Activated T-helper 9 cell treated with anti-CD3 and anti-CD28 coated beads, Interleukin-2, amount 50 U/mL, for 16 hours (primary cell): Measurements from ENCODE around the gene MAN1A2.

Experiments used
- DNase-seq: peaks from one replicate; pipeline ENCODE4 v3.0.0-alpha.2; 2020; ENCODE audit warnings: low read depth

Gene MAN1A2

DNA sequence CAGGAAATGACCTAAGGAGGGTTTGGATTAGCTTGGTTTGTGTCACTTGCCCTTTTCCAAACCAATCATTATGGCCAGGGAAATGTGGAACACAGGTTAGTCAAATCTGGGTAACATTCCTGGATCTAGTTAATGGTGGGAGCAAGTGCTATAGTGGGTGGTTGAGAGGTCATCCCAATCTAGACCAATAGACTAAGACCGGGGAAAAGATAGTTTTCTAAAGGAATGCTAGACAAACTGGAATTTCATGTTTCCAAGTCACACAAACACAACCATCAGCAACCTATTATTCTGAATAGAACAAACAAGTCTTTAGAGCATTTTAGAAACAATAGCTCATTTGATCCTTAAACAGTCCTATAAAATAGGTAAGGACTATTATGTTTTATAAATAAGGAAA lies 4.3 kb upstream of the MAN1A2 start:
- DNase-seq, result no peak

DNA sequence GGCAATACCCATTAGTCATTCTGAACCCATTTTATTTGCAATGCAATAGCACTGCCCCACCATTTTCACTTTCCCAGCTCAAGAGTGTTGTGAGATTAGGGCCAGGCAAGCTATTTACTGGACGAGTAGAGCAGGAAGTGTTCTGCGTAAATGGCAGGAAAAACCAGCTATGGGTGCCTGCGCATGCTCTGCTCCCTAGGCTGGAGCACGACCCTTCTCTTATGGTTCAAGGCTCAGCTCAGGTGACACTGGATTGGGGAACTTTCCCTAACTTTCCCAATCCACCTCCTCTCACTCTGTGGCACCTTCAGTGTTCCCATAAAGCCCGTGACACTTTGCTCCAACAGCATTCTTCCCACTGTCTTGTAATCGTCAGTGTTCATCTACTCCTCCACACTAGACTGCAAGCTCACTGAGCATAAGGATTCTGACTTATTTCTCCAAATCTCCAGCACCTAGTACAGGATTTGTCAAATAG lies 3.6 kb upstream of the MAN1A2 start:
- no peak for DNase-seq

- DNase-seq, result no peak
Observed at GRCh38 chr1:117364240-117364639, 3.0 kb upstream of the MAN1A2 start.

- no peak for DNase-seq
Observed at GRCh38 chr1:117365350-117366176, 1.7 kb upstream of the MAN1A2 start.

- DNase-seq, result peak; percentile 74
Observed at GRCh38 chr1:117366177-117367045, 838 bp upstream of the MAN1A2 start.

DNA sequence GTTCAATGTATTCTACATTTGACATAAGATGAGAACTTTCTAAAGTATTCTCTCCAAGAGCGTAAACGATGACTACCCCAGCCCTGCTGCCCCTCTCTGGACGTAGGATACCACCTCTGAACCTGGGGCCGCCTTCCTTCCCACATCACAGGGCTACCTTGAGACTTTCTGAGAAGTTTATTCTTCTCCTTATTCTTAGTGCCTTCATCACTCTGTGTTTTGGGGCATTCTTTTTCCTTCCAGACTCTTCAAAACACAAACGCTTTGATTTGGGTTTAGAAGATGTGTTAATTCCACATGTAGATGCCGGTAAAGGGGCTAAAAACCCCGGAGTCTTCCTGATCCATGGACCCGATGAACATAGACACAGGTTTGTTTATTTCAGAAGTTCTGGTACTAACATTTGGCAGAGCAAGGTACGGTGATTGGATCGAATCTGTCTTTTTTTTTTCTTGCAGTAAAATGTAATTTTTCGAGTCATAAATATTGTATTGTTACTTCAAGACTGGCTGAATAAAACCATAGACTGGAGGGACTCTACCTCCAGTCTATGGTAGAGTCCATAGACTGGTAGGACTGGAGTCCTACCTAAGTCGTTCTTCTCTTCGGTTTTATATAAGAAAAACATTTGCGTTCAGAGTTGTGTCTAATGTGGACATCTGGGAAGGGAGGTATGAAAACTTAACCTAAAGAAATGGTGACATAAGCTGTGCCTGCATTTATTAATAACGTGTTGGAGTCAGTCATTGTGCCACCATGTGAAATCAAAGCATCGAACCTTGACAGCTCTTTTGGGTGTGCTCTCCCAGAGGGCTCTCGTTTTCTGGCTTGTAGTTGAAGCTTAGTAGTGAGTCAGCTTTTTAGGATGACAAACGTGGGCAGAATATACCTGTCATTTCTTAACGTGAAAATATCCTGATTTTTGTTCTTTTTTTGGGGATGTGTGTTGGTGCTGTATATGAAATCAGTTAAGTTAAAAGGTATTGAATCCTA lies 1.2 kb downstream of the MAN1A2 start:
- DNase-seq, result no peak

DNA sequence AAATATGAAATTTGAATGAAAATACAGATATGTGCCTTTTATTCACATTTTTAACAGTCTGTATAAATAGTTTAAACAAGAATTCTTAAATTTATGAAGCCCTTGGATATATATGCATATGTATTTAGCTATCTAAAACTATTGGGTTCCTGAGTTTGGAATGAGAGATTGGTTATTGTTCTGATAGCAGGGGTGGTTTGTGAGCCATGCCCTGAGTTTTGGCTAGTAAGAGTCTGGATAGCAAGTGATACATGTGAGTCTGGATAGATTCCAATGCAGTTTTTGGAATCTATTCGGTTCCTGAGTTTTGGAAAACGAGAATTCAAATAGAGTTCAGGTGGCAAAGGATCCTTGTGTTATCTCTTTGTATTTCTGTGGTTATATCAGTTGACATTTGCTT lies 2.8 kb downstream of the MAN1A2 start:
- DNase-seq, result no peak

- no peak for DNase-seq
Observed at GRCh38 chr1:117370509-117370908, 3.3 kb downstream of the MAN1A2 start.

DNA sequence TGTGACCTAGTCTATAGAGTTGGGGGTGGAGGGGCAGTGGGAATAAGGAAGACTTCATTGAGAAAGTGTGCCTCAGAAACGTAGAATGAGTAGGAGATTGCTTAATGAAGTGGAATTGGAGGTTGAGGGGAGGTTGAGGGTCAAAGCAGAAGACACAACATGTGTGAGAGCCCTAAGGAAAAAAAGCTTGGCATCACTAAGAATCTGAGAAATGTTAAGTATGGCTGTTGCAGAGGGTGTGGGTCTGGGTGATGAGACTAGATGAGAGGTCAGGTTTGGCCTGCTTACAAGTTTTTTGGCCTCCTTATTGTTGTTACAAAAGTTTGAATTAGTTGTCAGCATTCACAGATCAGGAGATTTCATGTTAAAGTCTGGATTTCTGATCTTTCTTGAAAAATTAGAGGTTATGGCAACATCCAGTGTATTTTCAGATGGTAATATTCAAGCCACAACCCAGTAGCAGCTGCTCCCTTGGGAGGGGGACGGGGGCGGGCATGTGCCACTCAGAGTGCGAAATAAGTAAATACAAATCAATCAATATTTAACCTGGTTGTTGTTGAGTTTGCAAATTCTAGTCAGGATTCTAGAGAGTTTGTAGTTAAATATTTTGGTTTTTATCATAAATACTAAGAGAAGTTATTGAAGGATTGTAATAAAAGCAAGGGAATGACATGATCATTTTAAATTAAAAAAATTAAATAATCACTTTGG lies 4.3 kb downstream of the MAN1A2 start:
- no peak for DNase-seq

- no peak for DNase-seq
Observed at GRCh38 chr1:117372863-117373412, 5.7 kb downstream of the MAN1A2 start.

DNA sequence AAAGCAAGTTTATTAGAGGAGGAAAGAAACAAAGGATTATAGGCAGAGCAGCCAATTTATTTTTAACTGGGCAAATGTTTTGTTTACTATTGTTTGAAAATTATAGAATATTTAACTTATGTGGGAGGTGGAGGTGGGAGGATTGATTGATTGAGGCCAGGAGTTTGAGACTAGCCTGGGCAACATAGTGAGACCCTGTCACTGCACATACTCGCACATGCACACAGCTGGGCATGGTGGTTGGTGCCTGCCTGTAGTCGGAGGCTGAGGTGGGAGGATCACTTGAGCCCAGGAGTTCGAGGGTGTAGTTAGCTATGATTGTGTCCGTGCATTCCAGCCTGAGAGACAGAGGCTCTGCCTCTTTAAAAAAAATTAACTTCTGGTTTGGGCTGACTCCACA lies 6.7 kb downstream of the MAN1A2 start:
- DNase-seq, result no peak

GRCh38 chr1:117375327-117375726 lies 8.1 kb downstream of the MAN1A2 start:
- DNase-seq, result no peak

DNA sequence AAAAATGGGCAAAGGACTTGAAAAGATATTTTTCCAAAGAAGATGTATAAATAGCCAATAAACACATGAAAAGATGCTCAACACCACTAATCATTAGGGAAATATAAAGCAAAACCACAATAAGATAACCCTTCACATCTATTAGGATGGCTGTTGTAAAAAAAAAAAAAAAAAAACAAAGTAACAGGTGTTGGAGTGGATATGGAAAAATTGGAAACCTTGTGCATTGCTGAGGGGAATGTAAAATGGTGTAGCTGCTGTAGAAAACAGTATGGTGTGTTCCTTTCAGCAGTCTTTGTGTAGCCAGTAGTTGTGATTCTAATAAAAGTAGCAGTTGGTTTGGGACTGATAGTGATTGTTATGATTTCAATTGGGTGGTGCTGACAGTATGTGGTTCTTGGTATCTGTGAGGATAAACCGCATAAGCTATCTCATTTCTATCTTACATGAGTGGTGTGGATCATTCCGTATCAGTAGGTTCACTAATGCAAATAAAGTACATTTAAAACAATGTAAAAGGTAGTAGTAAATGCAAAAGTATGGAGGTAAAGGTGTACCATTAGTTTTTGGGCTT lies 19.9 kb downstream of the MAN1A2 start:
- DNase-seq, result no peak

- no peak for DNase-seq
Observed at GRCh38 chr1:117388328-117388727, 21.1 kb downstream of the MAN1A2 start.

GRCh38 chr1:117389284-117389683 lies 22.0 kb downstream of the MAN1A2 start:
- DNase-seq, result no peak

GRCh38 chr1:117389779-117390178 lies 22.5 kb downstream of the MAN1A2 start:
- no peak for DNase-seq

DNA sequence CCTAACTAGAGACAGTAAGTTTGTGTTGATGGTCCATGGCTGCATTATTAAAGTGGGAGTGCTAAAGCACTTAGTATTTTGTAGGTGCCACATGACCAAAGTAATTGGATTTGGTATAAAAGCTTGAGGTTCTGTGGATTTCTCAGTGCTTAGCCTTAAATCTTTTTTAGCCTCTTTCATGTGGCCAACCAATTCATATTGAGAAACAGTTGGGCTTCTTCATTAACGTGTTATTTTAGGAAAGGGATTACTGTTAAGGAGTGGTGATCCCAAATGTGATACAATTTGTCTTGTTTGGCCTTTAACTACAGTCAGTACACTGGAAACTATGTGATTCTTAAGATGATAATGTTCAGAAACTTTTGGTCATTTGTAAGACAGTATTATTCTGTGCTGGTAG lies 25.5 kb downstream of the MAN1A2 start:
- no peak for DNase-seq

DNA sequence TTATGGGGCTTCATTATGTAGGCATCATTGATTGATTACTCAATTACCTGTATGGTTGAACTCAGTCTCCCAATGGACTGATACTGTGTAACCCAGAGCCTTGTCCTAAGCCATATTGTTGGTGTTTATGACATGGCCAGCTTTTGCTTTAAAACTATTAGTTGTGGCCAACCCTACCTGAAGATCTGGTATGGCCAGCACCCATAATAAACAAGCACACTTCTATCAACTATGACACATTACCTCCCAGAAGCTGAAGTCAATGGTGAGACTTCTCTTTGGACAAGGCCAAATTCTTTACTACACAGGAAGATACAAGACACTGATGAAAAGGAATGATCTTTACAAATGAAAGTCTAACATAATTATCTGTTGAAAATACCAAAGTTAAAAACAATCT lies 28.8 kb downstream of the MAN1A2 start:
- no peak for DNase-seq

DNA sequence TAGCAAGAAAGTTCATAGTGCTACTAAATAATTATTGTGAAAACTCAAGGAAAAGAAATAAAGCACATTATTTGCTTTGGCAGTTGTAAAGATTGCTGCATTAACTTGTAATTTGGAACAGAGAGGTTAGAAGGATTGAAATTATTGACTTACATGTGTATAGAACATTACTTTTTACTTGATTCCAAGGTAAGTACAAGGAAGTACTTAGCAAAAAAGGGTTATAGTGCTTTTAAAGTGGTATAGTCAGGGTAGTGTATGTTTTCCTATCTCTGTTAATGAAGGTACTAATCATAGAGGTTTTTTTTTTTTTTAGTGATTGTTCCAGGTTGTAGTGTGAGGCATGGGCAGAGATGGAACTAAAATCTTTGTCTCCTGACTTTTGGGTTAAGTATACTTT lies 29.4 kb downstream of the MAN1A2 start:
- no peak for DNase-seq

DNA sequence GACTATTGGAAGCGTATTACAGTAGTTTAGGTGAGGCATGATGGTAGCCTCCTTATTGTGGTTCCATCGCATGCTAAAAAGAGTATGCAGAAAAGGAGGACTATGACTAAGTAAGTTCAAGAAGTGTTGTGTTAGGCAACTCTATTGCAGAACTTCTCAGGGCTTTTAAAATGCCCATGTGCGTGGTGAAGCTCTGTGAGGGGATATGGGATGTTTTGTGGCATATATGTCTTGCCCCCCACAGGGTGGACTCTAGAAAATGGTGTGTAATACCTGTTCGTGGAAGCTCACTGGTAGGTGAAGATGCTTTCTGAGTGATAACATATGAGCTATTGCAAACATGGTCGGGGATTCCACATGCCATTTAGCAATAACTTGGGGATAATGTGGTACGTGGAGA lies 31.7 kb downstream of the MAN1A2 start:
- DNase-seq, result no peak

- no peak for DNase-seq
Observed at GRCh38 chr1:117401761-117402160, 34.5 kb downstream of the MAN1A2 start.
